HG02798 (cell line): ENCODE data around the gene VWA8.
"Not testable (repeated sequence)": the region's sequence is repeated elsewhere in the genome, so short reads cannot be mapped to it uniquely, and the experiment has no call there.

Experiments
- ATAC-seq: cut with Tn5 transposase; IDR thresholded peaks from one replicate; pipeline ENCODE4 v1.9.1; 2021; ENCODE audit warnings: mild to moderate bottlenecking; ENCODE audit not compliant: unreplicated experiment, poor library complexity

Gene VWA8

GRCh38 chr13:41930154-41930553 is 30.8 kb downstream of the VWA8 start:
- ATAC-seq, result no peak

- no peak for ATAC-seq
Observed at GRCh38 chr13:41928323-41928722, 32.6 kb downstream of the VWA8 start.

- ATAC-seq, result no peak
Observed at GRCh38 chr13:41925014-41925413, 35.9 kb downstream of the VWA8 start.

- not testable (repeated sequence) for ATAC-seq
Observed at GRCh38 chr13:41922894-41923293, 38.0 kb downstream of the VWA8 start.

- ATAC-seq, result no peak
Observed at GRCh38 chr13:41919741-41920487, 41.0 kb downstream of the VWA8 start.

GRCh38 chr13:41919031-41919740 is 41.7 kb downstream of the VWA8 start:
- ATAC-seq, result no peak

- no peak for ATAC-seq
Observed at GRCh38 chr13:41917641-41918040, 43.3 kb downstream of the VWA8 start.

- peak; percentile 95 for ATAC-seq
Observed at GRCh38 chr13:41916173-41916954, 44.5 kb downstream of the VWA8 start.

GRCh38 chr13:41915081-41915480 is 45.8 kb downstream of the VWA8 start:
- no peak for ATAC-seq

GRCh38 chr13:41914552-41914951 is 46.4 kb downstream of the VWA8 start:
- no peak for ATAC-seq

GRCh38 chr13:41909506-41909905 is 51.4 kb downstream of the VWA8 start:
- no peak for ATAC-seq

- ATAC-seq, result peak; percentile 86
Observed at GRCh38 chr13:41905600-41906254, 55.2 kb downstream of the VWA8 start.

GRCh38 chr13:41900918-41901317 is 60.0 kb downstream of the VWA8 start:
- no peak for ATAC-seq

GRCh38 chr13:41898411-41898810 is 62.5 kb downstream of the VWA8 start:
- ATAC-seq, result not testable (repeated sequence)

GRCh38 chr13:41897126-41897525 is 63.8 kb downstream of the VWA8 start:
- no peak for ATAC-seq

GRCh38 chr13:41895478-41895877 is 65.4 kb downstream of the VWA8 start:
- ATAC-seq, result no peak

- no peak for ATAC-seq
Observed at GRCh38 chr13:41891119-41891518, 69.8 kb downstream of the VWA8 start.

- ATAC-seq, result no peak
Observed at GRCh38 chr13:41883147-41883546, 77.8 kb downstream of the VWA8 start.

GRCh38 chr13:41881890-41882289 is 79.0 kb downstream of the VWA8 start:
- not testable (repeated sequence) for ATAC-seq

- no peak for ATAC-seq
Observed at GRCh38 chr13:41880966-41881365, 79.9 kb downstream of the VWA8 start.

- no peak for ATAC-seq
Observed at GRCh38 chr13:41864658-41865057, 96.3 kb downstream of the VWA8 start.
